CD14-positive monocyte (primary cell): ENCODE measurements around the gene CXorf58. TPM values are rescaled to one million over a fixed set of nuclear protein-coding genes. Genes with fewer than 3 reads are reported as not detected.

Source experiments
- DNase-seq, 3 donors: peaks; one replicate each; pipeline ENCODE4 v3.0.0-alpha.2; 2011 to 2022
- H2AFZ ChIP-seq: 2 replicates; pipeline ENCODE4 v1.6.0; 2012; ENCODE audit warnings: mild to moderate bottlenecking, low read depth, low read length, inconsistent platforms; ENCODE audit not compliant: insufficient read depth, poor library complexity, severe bottlenecking
- H3K27ac ChIP-seq, 2 donors: 1 replicate in 1 of 2; 2 replicates in 1 of 2; pipeline ENCODE4 v1.5.1; 2012 to 2013; ENCODE audit warnings: low read length in 2 of 2, control low read depth in 1 of 2, inconsistent platforms in 1 of 2, low read depth in 1 of 2, mild to moderate bottlenecking in 1 of 2
- H3K27me3 ChIP-seq, 2 donors: one replicate each; pipeline versions ENCODE4 v1.6.0 to v1.6.1; 2011 to 2013; ENCODE audit warnings: low read length in 2 of 2; ENCODE audit not compliant: control insufficient read depth in 2 of 2, insufficient read depth in 2 of 2
- H3K36me3 ChIP-seq, 2 donors: replicated peaks in 1 of 2; 1 replicate in 1 of 2; 2 replicates in 1 of 2; pipeline versions ENCODE4 v1.5.1 to v1.6.1; 2012 to 2013; ENCODE audit warnings: low read length in 2 of 2, control low read depth in 1 of 2, inconsistent platforms in 1 of 2, mild to moderate bottlenecking in 1 of 2; ENCODE audit not compliant: insufficient read depth in 2 of 2, control insufficient read depth in 1 of 2
- H3K4me1 ChIP-seq, 2 donors: 1 replicate in 1 of 2; 2 replicates in 1 of 2; pipeline versions ENCODE4 v1.5.1 to v1.6.1; 2012 to 2013; ENCODE audit warnings: low read length in 2 of 2, control low read depth in 1 of 2, inconsistent platforms in 1 of 2, mild to moderate bottlenecking in 1 of 2, moderate library complexity in 1 of 2; ENCODE audit not compliant: insufficient read depth in 2 of 2, control insufficient read depth in 1 of 2
- H3K4me2 ChIP-seq: replicated peaks from 2 replicates; pipeline ENCODE3; 2012; ENCODE audit warnings: low read length, moderate library complexity, mild to moderate bottlenecking; ENCODE audit not compliant: poor library complexity, severe bottlenecking; ENCODE audit errors: extremely low read depth
- H3K4me3 ChIP-seq, 3 experiments: fragments of 200-600 bp in 1 of 3; sonication (generic) in 1 of 3; replicated peaks in 1 of 3; 1 replicate in 2 of 3; 2 replicates in 1 of 3; pipeline ENCODE4 v1.5.1; 2011 to 2013; ENCODE audit warnings: low read length in 3 of 3, mild to moderate bottlenecking in 3 of 3, control low read depth in 2 of 3, low read depth in 2 of 3, inconsistent platforms in 1 of 3, moderate library complexity in 1 of 3
- H3K79me2 ChIP-seq: 2 replicates; pipeline ENCODE4 v1.6.0; 2012; ENCODE audit warnings: mild to moderate bottlenecking, control low read depth, inconsistent platforms, low read length, moderate library complexity; ENCODE audit not compliant: insufficient read depth
- H3K9ac ChIP-seq: 2 replicates; pipeline ENCODE4 v1.6.0; 2017; ENCODE audit warnings: low read length, mild to moderate bottlenecking; ENCODE audit not compliant: insufficient read depth, poor library complexity, severe bottlenecking
- H3K9me3 ChIP-seq, 2 donors: replicated peaks in 1 of 2; 1 replicate in 1 of 2; 2 replicates in 1 of 2; pipeline versions ENCODE4 v1.5.1 to v1.6.1; 2012 to 2013; ENCODE audit warnings: low read length in 2 of 2, control low read depth in 1 of 2; ENCODE audit not compliant: control insufficient read depth in 1 of 2, insufficient read depth in 1 of 2
- H4K20me1 ChIP-seq: 2 replicates; pipeline ENCODE4 v1.6.0; 2012; ENCODE audit warnings: mild to moderate bottlenecking, low read length, control low read depth, moderate library complexity; ENCODE audit not compliant: insufficient read depth
- H3K27ac Mint-ChIP-seq, 7 donors: one replicate each; pipeline ENCODE4 v1.8.0; 2020; ENCODE audit warnings: mild to moderate bottlenecking in 7 of 7, mixed read lengths in 7 of 7, moderate library complexity in 6 of 7, inconsistent platforms in 2 of 7
- H3K27me3 Mint-ChIP-seq, 3 donors: one replicate each; pipeline ENCODE4 v1.8.0; 2021 to 2022; ENCODE audit warnings: low read depth in 3 of 3, mild to moderate bottlenecking in 3 of 3, mixed read lengths in 3 of 3, moderate library complexity in 3 of 3, inconsistent platforms in 1 of 3
- H3K36me3 Mint-ChIP-seq, 2 donors: one replicate each; pipeline ENCODE4 v1.8.0; 2020; ENCODE audit warnings: mixed read lengths in 2 of 2, inconsistent platforms in 1 of 2, mild to moderate bottlenecking in 1 of 2
- H3K4me1 Mint-ChIP-seq: one replicate; pipeline ENCODE4 v1.8.0; 2020; ENCODE audit warnings: mild to moderate bottlenecking, mixed read lengths
- H3K4me3 Mint-ChIP-seq, 2 donors: one replicate each; pipeline ENCODE4 v1.8.0; 2020; ENCODE audit warnings: mild to moderate bottlenecking in 2 of 2, mixed read lengths in 2 of 2, moderate library complexity in 1 of 2
- H3K9me3 Mint-ChIP-seq, 7 donors: one replicate each; pipeline ENCODE4 v1.8.0; 2020 to 2022; ENCODE audit warnings: mixed read lengths in 7 of 7, mild to moderate bottlenecking in 6 of 7, moderate library complexity in 6 of 7, inconsistent platforms in 2 of 7
- CTCF ChIP-seq: fragments of 200-600 bp; IDR thresholded peaks from one replicate; pipeline ENCODE4 v1.8.0; 2022; ENCODE audit warnings: antibody characterized with exemption, mild to moderate bottlenecking
- WGBS: methylation state at CpG from one replicate; pipeline ENCODE4 v1.1.5; 2013; ENCODE audit warnings: missing lambda C conversion rate; ENCODE audit not compliant: insufficient coverage; 5-methylcytosine and 5-hydroxymethylcytosine counted together
- intact Hi-C, 2 donors: fragments of 100-400 bp; cut with micrococcal nuclease; formaldehyde crosslinking; loops; one replicate each; pipeline versions ENCODE4 v1.15.0 to v1.15.1; 2023
- polyA plus RNA-seq, 3 donors: library from polyadenylated mRNA; depleted of rRNA in 1 of 3; unstranded in 2 of 3; stranded (reverse) in 1 of 3; fragments of 300-500 nt in 2 of 3; fragments of >200 nt in 1 of 3; fragmentation: Illumina TruSeq in 2 of 3; gene quantifications; 1 replicate in 2 of 3; 2 replicates in 1 of 3; pipeline ENCODE4 v1.2.3, GENCODE V29; 2012 to 2021

The CXorf58 gene
- polyA plus RNA-seq, 3 donors: not detected

GRCh38 chrX:23885803-23886202 is 22.0 kb upstream of the CXorf58 start:
- Histone ChIP-seq H3K9ac (no peak overlapping the region), H2AFZ (no peak overlapping the region), H3K9me3 (no peaks in the 10 kb centered on the region), H3K27me3 (no peaks in the 10 kb centered on the region), H3K27ac (no peak overlapping the region), H4K20me1 (no peaks in the 10 kb centered on the region), H3K4me1 (peaks cover 26 to 27% of the 10 kb centered on the region in 2 donors), H3K36me3 (no peaks in the 10 kb centered on the region), H3K4me3 (no peak overlapping the region), H3K79me2 (no peaks in the 10 kb centered on the region), H3K4me2 (no peak overlapping the region)
- H3K27me3 Mint-ChIP-seq: peaks cover 0 to 18% (median 1%) of the 10 kb centered on the region in 3 donors
- intact Hi-C loops: no loop called here
- H3K4me3 Mint-ChIP-seq: no peak overlapping the region
- no peaks in the 10 kb centered on the region for H3K36me3 Mint-ChIP-seq
- H3K27ac Mint-ChIP-seq: peak overlapping the region in 3 of 7 donors; percentile 3 to 73 (median 49)
- DNase-seq: no peak
- WGBS: no CpG with 5 or more reads among the region's 3 CpGs
- H3K9me3 Mint-ChIP-seq: peaks cover 0 to 3% (median 0%) of the 10 kb centered on the region in 7 donors
- H3K4me1 Mint-ChIP-seq: peaks cover 27% of the 10 kb centered on the region
- TF ChIP-seq CTCF: no peak

GRCh38 chrX:23887451-23887850 is 20.4 kb upstream of the CXorf58 start:
- Mint-ChIP-seq H3K4me3 (no peak overlapping the region), H3K9me3 (peaks cover 0 to 3% (median 0%) of the 10 kb centered on the region in 7 donors), H3K4me1 (peaks cover 29% of the 10 kb centered on the region), H3K36me3 (no peaks in the 10 kb centered on the region), H3K27me3 (peaks cover 0 to 21% (median 1%) of the 10 kb centered on the region in 3 donors), H3K27ac (no peak overlapping the region)
- Histone ChIP-seq H3K4me2 (no peak overlapping the region), H2AFZ (no peak overlapping the region), H3K36me3 (no peaks in the 10 kb centered on the region), H3K79me2 (no peaks in the 10 kb centered on the region), H3K4me3 (no peak overlapping the region), H3K9me3 (no peaks in the 10 kb centered on the region), H3K27me3 (no peaks in the 10 kb centered on the region), H3K27ac (no peak overlapping the region), H4K20me1 (no peaks in the 10 kb centered on the region), H3K4me1 (peaks cover 26 to 27% of the 10 kb centered on the region in 2 donors), H3K9ac (no peak overlapping the region)
- WGBS: 100% methylated on average over 3 of the region's 6 CpGs
- intact Hi-C loops: no loop called here
- no peak for DNase-seq
- TF ChIP-seq CTCF: no peak
